DMS114 treated with DMSO at 0.1 percent for 48 hours (cell line): ENCODE measurements around the gene ELAVL1.
A peak's percentile ranks its signal among the peaks of the same experiment; 100 is the strongest.
"Not testable (repeated sequence)": the region's sequence is repeated elsewhere in the genome, so short reads cannot be mapped to it uniquely, and the experiment has no call there.

Source experiments
- DNase-seq: peaks from one replicate; lab custom pipeline; 2025; ENCODE audit not compliant: unreplicated experiment; lab: John Stamatoyannopoulos, UW

The ELAVL1 gene

GRCh38 chr19:7941895-7942596 lies 63.4 kb downstream of the ELAVL1 start:
- no peak for DNase-seq

GRCh38 chr19:7940841-7941240 lies 64.6 kb downstream of the ELAVL1 start:
- DNase-seq = no peak

- no peak for DNase-seq
Measured at GRCh38 chr19:7934766-7935165, 70.7 kb downstream of the ELAVL1 start.

GRCh38 chr19:7933828-7934725 lies 71.4 kb downstream of the ELAVL1 start:
- DNase-seq = no peak

- no peak for DNase-seq
Measured at GRCh38 chr19:7933411-7933810, 72.0 kb downstream of the ELAVL1 start.

- no peak for DNase-seq
Measured at GRCh38 chr19:7932930-7933300, 72.5 kb downstream of the ELAVL1 start.

- no peak for DNase-seq
Measured at GRCh38 chr19:7932276-7932929, 73.0 kb downstream of the ELAVL1 start.

- no peak for DNase-seq
Measured at GRCh38 chr19:7931221-7932061, 74.0 kb downstream of the ELAVL1 start.

- DNase-seq = no peak
Measured at GRCh38 chr19:7930765-7931164, 74.7 kb downstream of the ELAVL1 start.

- DNase-seq = not testable (repeated sequence)
Measured at GRCh38 chr19:7930030-7930429, 75.4 kb downstream of the ELAVL1 start.

GRCh38 chr19:7928741-7929701 lies 76.4 kb downstream of the ELAVL1 start:
- no peak for DNase-seq

- no peak for DNase-seq
Measured at GRCh38 chr19:7928334-7928706, 77.1 kb downstream of the ELAVL1 start.

- DNase-seq = no peak
Measured at GRCh38 chr19:7927605-7928333, 77.7 kb downstream of the ELAVL1 start.

- DNase-seq = no peak
Measured at GRCh38 chr19:7926727-7927604, 78.5 kb downstream of the ELAVL1 start.

- DNase-seq = no peak
Measured at GRCh38 chr19:7926021-7926726, 79.3 kb downstream of the ELAVL1 start, which contains the start of gene CTXN1. Gene CTXN1, minus strand, starts transcription at chr19:7926135. Its CDS starts 597 bp downstream, at chr19:7925538.

- peak; percentile 41 for DNase-seq
Measured at GRCh38 chr19:7925171-7925851, 80.1 kb downstream of the ELAVL1 start.

GRCh38 chr19:7924651-7925170 lies 80.7 kb downstream of the ELAVL1 start:
- DNase-seq = no peak
